OCI-LY3 (cell line): ENCODE results near the gene HOXC9.

Source experiments
- H2AFZ ChIP-seq: fragments of 200-600, 300-600 bp; shearing (Covaris generic); 2 replicates; pipeline ENCODE4 v1.6.0; 2014; ENCODE audit warnings: antibody characterized with exemption, low read depth, low read length
- H3K27ac ChIP-seq: fragments of 200-600, 300-600 bp; sonication (generic); 2 replicates; pipeline ENCODE4 v1.5.1; 2014; ENCODE audit warnings: mild to moderate bottlenecking, low read length, moderate library complexity, mixed read lengths
- H3K27me3 ChIP-seq: fragments of 200-600, 300-600 bp; sonication (generic); 2 replicates; pipeline ENCODE4 v1.6.1; 2014; ENCODE audit warnings: low read depth, low read length, mixed read lengths
- H3K36me3 ChIP-seq: fragments of 200-600, 300-600 bp; sonication (generic); replicated peaks from 2 replicates; pipeline ENCODE3; 2014; ENCODE audit warnings: low read depth, low read length, mixed read lengths
- H3K4me1 ChIP-seq: fragments of 300-600, 200-600 bp; sonication (generic); 2 replicates; pipeline ENCODE4 v1.6.1; 2014; ENCODE audit warnings: low read length, mixed read lengths
- H3K4me2 ChIP-seq: fragments of 200-600, 300-600 bp; sonication (generic); 2 replicates; pipeline ENCODE4 v1.6.1; 2014; ENCODE audit warnings: low read length, mixed read lengths
- H3K4me3 ChIP-seq: fragments of 300-600, 200-600 bp; sonication (generic); 2 replicates; pipeline ENCODE4 v1.5.1; 2014; ENCODE audit warnings: antibody characterized with exemption, mild to moderate bottlenecking, low read length, moderate library complexity
- H3K79me2 ChIP-seq: fragments of 300-600, 200-600 bp; shearing (Covaris generic); 2 replicates; pipeline ENCODE4 v1.6.1; 2014; ENCODE audit warnings: mild to moderate bottlenecking, low read length, mixed read lengths
- H3K9ac ChIP-seq: fragments of 300-600, 200-600 bp; shearing (Covaris generic); 2 replicates; pipeline ENCODE4 v1.6.0; 2014; ENCODE audit warnings: mild to moderate bottlenecking, low read length, moderate library complexity
- H3K9me3 ChIP-seq: fragments of 200-600, 300-600 bp; shearing (Covaris generic); 2 replicates; pipeline ENCODE4 v1.6.1; 2014; ENCODE audit warnings: low read length, mixed read lengths; ENCODE audit not compliant: insufficient read depth
- H4K20me1 ChIP-seq: fragments of 200-600, 300-600 bp; sonication (generic); 2 replicates; pipeline ENCODE4 v1.6.1; 2016; ENCODE audit warnings: low read length, mixed read lengths; ENCODE audit not compliant: insufficient read depth
- EZH2phosphoT487 ChIP-seq: fragments of 200-600 bp; shearing (Covaris generic); IDR thresholded peaks from 2 replicates; pipeline ENCODE4 v1.6.1; 2018; ENCODE audit warnings: antibody characterized with exemption, mixed run types, low read depth
- TF ChIP-seq, protein P1 (sequence below): fragments of 200-600, 300-600 bp; sonication (generic); IDR thresholded peaks from 2 replicates; pipeline ENCODE4 v1.5.1; 2014; ENCODE audit warnings: antibody characterized with exemption, low read length, low read depth

Gene HOXC9

DNA sequence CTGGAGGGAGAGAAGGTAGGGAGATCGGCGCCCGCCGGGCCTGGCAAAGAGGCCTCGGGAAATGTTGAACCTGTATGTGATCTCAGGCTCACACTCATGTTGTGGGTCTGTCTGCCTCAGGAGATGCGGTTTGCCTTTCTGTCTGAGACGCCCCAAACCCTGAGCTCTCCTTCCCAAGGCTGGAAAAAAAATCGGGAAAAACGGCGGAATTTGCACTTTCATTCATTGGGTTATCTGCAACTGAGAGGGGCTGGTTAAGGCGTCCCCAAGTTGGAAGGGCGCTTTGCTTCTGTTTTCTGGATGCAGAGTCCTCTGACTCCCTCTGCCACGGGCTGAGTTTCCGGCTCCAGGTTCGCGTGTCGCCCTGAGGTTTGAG, 5.0 kb upstream of the HOXC9 start:
- Histone ChIP-seq H2AFZ (no peak overlapping the region; the same call in 1 of the 2 replicates), H3K9me3 (no peaks in the 10 kb centered on the region), H4K20me1 (no peaks in the 10 kb centered on the region), H3K4me3 (peak overlapping the region; percentile 90), H3K27me3 (0 out of 2 replicates have a peak, but pooled peaks cover 8% of the 10 kb centered on the region), H3K79me2 (no peaks in the 10 kb centered on the region), H3K27ac (no peak overlapping the region), H3K4me2 (peak overlapping the region; percentile 95), H3K36me3 (no peaks in the 10 kb centered on the region), H3K4me1 (peaks cover 46% of the 10 kb centered on the region), H3K9ac (peak overlapping the region; percentile 98; the same call in 1 of the 2 replicates)
- no peak for TF ChIP-seq EZH2phosphoT487
- TF ChIP-seq, protein P1, sequence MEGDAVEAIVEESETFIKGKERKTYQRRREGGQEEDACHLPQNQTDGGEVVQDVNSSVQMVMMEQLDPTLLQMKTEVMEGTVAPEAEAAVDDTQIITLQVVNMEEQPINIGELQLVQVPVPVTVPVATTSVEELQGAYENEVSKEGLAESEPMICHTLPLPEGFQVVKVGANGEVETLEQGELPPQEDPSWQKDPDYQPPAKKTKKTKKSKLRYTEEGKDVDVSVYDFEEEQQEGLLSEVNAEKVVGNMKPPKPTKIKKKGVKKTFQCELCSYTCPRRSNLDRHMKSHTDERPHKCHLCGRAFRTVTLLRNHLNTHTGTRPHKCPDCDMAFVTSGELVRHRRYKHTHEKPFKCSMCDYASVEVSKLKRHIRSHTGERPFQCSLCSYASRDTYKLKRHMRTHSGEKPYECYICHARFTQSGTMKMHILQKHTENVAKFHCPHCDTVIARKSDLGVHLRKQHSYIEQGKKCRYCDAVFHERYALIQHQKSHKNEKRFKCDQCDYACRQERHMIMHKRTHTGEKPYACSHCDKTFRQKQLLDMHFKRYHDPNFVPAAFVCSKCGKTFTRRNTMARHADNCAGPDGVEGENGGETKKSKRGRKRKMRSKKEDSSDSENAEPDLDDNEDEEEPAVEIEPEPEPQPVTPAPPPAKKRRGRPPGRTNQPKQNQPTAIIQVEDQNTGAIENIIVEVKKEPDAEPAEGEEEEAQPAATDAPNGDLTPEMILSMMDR, result no peak

DNA sequence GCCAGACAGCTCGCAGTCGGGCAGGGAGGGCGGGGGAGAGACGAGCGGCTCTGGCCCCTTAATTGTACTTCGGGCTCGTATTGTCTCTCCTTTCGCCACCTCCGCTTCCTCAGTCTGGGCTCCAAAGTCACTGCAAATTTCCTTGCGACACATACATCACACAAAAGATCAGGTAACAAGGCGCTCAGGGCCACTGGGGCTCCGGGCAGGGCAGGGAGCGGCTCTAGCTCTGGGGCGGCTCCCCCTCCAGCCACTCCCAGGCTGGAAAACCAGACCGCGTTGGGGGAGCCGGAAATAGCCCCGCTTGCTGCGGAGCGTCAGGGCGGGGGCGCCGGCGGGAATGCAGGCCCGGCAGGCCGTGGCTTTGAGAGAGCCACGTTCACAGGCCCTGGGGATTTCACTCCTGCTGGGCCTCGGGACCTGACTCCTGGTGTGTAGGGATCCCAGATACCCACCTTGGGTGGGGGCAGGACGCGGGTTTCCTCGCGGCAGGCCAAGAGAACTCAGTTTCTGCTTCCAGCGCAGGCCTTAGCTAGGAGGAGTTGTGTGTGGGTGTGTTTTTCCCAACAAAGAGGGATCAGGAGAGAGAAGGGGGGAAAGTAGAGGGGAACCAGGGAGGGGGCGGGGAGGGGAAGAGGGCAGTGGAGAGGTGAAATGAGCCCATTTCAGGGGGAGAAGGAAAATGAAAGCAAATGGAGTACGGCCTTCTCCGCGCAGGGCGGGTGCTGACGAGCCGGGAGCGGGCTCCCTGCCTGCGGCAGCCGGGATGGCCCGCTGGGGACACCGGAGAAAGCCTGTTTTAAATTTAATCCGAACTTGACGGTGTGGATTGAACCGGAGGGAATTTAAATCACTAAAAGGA, 4.4 kb upstream of the HOXC9 start:
- H3K9me3 ChIP-seq, result no peaks in the 10 kb centered on the region
- 0 out of 2 replicates have a peak, but pooled peaks cover 6% of the 10 kb centered on the region for H3K27me3 ChIP-seq
- peak overlapping the region; percentile 90 for H3K4me3 ChIP-seq
- H2AFZ ChIP-seq, result peak overlapping the region; percentile 79
- peak overlapping the region; percentile 95 for H3K4me2 ChIP-seq
- peaks cover 40% of the 10 kb centered on the region for H3K4me1 ChIP-seq
- TF ChIP-seq, protein P1, result no peak
- no peak for TF ChIP-seq EZH2phosphoT487
- H3K36me3 ChIP-seq, result no peaks in the 10 kb centered on the region
- peak overlapping the region; percentile 98 for H3K9ac ChIP-seq
- no peaks in the 10 kb centered on the region for H4K20me1 ChIP-seq
- H3K27ac ChIP-seq, result peak overlapping the region; percentile 70
- no peaks in the 10 kb centered on the region for H3K79me2 ChIP-seq

DNA sequence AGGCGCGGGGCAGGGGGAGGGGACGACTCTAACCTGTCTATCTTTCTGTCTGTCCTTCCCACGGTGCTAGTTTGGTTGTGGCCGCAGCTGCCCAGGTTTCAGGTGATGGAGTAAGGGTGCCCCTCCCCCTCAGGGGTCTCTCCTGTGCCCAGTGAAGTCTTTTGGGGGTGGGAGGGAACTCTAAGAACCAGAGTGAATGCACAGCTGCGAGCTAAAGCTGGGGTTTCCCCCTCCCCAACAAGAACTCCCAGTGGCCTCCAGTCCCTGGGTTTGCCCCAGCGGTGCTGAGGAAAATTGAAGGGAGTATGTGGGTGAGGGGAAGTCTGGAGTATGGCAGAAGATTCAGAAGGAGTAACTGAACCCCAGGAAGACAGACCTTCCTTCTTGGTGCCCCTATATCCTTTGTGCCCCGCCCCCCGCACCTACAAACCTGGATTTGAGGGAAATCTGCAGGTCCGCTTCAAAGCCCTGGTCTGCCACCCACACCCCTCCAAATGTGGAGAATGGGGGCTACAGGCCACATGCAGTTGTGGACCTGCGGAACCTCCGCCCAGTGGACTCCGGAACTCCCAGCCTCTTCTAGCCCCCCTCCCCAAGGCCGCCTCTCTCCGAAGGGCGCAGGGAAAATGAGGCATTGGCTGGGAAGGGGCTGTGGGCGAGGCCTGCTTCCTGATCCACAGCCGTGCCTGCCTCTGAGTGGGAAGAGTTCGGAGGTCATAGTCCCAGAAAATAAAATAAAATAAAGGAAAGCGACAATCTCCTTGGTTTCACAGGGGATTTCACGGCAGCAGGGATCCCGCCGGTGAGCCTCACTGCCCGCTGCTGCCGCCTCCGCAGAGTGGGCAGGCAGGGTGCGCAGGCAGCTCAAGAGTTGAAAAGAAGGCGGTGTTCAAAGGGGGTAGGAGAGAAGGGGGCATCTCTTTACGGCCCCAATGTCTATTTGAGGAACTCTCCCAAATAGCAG, 3.4 kb upstream of the HOXC9 start:
- Histone ChIP-seq H3K79me2 (no peaks in the 10 kb centered on the region), H3K9ac (peak overlapping the region; percentile 98), H4K20me1 (no peaks in the 10 kb centered on the region), H3K4me2 (peak overlapping the region; percentile 95), H3K36me3 (no peaks in the 10 kb centered on the region), H3K27ac (peak overlapping the region; percentile 70), H3K4me3 (peak overlapping the region; percentile 90), H3K9me3 (no peaks in the 10 kb centered on the region), H2AFZ (peak overlapping the region; percentile 79), H3K27me3 (no peaks in the 10 kb centered on the region), H3K4me1 (peaks cover 31% of the 10 kb centered on the region)
- TF ChIP-seq, protein P1, result no peak
- no peak for TF ChIP-seq EZH2phosphoT487
